HG03521 (cell line): ENCODE data around the gene HFM1.

Experiments used
- ATAC-seq: cut with Tn5 transposase; IDR thresholded peaks from one replicate; pipeline ENCODE4 v1.9.1; 2021; ENCODE audit warnings: mild to moderate bottlenecking, moderate library complexity; ENCODE audit not compliant: unreplicated experiment

The HFM1 gene

DNA sequence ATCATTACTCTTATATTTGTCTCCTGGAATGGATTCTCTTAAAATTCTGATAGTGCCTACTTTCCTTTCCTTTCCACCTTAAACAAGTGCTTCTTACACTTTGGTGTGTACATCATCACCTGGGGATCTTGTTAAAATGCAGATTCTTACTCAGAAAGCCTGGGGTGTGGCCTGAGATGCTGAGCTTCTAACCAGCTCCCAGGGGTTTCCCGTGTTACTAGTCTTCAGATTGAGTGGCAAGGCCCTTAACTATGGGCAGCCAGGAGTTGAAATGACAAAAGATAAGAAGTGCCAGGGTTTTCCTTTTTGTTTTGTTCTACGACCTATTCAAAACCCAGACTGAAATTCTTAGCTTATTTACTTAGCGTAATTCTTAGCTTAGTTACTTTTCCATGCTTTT, 159.2 kb downstream of the HFM1 start:
- ATAC-seq, result no peak

DNA sequence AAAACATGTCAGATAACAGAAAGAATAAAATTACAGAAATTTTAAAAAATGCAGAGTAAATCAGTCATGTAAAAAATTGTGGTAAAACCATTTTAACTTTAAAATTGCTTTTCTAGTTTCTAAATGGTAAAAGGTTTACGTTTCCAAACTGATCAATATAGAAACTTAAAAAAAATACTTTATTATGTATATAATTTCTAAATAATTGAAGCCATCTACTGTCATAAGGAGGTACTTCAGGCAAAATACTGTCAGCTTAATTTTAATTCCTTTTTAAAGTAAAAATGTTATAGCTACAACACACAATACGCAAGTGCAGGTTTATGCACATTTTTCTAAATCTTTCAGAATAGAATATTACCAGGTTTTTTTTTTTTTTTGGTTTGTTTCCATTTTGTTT, 159.9 kb downstream of the HFM1 start:
- no peak for ATAC-seq

DNA sequence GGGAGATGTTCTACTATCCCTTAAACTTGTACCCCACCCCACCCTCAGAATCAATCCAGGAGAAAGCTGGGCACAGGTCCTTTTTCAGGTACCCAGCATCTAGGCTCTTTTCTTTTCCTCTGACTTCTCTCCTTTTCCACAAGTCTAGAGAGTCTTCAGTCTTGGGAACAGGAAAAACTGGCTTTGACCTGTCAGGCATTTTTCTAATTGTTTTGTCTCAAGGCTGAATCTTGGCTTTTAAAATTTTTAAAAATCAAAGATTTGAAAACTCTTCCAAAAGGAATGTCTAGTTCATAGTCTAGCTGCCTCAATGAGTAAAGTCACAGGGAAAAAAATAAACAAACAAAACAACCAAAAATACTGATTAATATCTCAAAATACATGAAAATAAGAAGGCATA, 161.5 kb downstream of the HFM1 start:
- ATAC-seq, result no peak

DNA sequence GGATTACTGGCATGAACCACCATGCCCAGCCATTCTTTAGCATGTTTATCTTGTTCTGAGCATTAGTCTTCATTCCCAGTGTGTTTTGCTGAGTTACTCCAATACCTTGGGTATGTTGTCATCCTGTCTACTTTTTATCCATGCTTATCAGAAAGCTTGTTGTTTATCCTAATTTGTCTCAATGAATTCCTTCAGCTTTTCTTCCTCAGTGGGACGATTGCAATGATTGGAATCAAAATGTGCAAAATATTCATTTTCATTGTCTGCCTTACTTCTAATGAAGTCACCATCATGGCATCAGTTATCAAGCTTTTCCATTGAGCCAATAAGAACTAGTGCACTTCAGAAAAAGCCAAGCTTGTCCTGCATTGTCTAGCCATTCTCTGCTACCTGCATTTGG, 170.5 kb downstream of the HFM1 start:
- no peak for ATAC-seq

DNA sequence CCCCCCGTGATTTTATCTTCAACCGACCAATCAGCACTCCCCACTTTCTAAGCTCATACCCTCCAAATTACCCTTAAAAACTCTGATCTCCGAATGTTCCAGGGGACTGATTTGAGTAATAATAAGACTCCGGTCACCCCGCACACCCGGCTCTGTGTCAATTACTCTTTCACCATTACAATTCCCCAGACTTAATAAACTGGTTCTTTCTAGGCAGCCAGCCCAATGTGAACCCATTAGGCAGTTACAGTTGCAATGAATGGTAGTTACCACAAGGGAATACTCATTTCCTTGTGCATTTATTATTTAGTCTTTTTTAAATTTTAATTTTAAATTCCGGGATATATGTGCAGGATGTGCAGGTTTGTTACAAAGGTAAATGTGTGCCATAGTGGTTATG, 177.9 kb downstream of the HFM1 start:
- no peak for ATAC-seq

DNA sequence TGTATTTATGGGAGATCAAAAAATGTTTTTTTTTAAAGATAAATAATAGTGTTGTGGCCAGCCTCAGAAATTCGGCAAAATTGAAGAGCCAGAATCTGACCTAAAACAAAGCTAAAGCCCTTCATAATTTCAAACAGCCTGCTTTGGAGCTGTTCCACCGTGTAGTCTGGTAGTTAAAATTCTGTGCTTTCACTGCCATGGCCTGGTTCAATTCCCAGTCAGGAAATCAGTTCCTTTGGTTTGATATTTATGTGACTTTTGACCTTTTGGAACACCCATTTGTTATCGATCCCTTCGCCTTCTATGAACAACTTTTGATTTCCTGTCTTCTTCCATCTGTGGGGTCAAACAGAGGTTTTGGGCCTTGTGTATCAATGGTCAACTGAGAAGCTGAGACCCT, 179.8 kb downstream of the HFM1 start:
- ATAC-seq, result no peak

DNA sequence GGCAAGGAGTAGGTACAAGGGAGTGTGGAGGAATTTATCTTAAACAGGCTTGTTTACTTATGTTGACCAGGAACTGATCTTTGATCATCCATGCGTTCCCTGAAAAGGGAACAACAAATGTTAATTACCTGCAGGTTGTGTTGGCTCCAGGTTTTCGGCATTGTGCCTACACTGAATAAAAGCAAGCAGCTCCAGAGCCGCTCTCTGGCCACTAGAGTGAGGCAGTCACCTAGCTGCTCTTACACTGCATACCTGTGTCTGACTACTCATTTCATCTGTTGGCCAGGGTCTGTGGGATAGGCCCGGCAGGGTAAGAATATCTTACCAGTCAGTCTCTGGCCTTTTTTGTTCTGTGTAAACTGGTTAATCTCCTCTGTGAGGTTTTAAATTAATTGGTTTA, 183.6 kb downstream of the HFM1 start:
- no peak for ATAC-seq

DNA sequence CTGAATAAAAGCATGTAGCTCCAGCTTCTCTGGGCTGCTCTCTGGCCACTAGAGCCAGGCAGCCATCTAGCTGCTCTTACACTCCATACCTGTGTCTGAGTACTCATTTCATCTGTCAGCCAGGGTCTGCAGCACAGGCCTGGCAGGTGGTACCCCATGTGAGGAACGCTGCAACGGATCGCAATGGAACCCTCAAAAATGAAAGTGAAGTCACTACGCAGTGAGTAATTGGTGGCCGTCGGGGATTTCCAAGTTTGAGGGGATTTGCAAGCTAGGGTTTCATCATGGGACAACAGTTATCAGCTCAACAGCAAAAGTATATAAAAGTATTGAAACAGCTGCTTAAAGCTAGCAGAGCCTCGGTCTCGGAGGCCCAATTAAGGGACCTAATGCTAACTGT, 186.7 kb downstream of the HFM1 start:
- no peak for ATAC-seq
